ENCODE measurements around the gene LRRC1.

Gene LRRC1

DNA sequence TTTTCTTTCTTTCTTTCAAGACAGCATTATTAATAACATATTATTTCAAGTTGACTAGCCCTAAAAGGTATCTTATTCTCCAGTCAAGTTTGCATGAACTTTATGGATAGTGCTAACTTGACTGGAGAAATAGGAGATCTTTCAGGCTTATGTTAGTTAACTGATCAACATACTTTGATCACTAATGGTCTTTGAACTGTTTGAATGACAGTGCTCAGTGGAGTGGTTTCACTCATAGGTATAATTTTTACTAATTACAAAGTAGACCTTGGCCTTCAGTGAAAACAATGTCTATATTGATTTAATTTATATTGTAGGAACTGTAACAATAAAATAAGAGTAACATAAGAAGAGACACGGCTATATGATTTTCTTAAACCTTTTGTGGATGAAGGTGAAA, 8.0 kb upstream of the LRRC1 start:
- H3K27ac ChIP-seq, result no peak overlapping the region
- TF ChIP-seq FOXP2 (optimal IDR thresholded peaks at IDR 0.05; ENCODE audit: control extremely low read depth, extremely low read length, insufficient read depth), result no peak
- H3K4me3 ChIP-seq, result no peak overlapping the region
- H3K9me3 ChIP-seq (ENCODE audit: low read depth, low read length), result peaks cover 9% of the 10 kb centered on the region; the same call in 1 of the 2 replicates
- no peaks in the 10 kb centered on the region for H3K36me3 ChIP-seq (ENCODE audit: insufficient read depth, low read length)
- H3K9ac ChIP-seq (ENCODE audit: insufficient read length), result no peak overlapping the region
- DNase-seq (ENCODE audit: low read depth, low spot score), result no peak

- Histone ChIP-seq H3K4me3 (no peak overlapping the region), H3K27ac (no peak overlapping the region), H3K9me3 (ENCODE audit: low read depth, low read length) (peaks cover 9% of the 10 kb centered on the region; the same call in 1 of the 2 replicates), H3K36me3 (ENCODE audit: insufficient read depth, low read length) (no peaks in the 10 kb centered on the region), H3K9ac (ENCODE audit: insufficient read length) (no peak overlapping the region)
- DNase-seq (ENCODE audit: low read depth, low spot score), result no peak
- TF ChIP-seq FOXP2 (optimal IDR thresholded peaks at IDR 0.05; ENCODE audit: control extremely low read depth, extremely low read length, insufficient read depth) (no peak), EZH2 (IDR thresholded peaks at IDR 0.05) (no peak), POLR2AphosphoS5 (IDR thresholded peaks at IDR 0.05; ENCODE audit: borderline replicate concordance, low read depth, low read length) (no peak)
Measured at GRCh38 chr6:53790886-53791285, 3.9 kb upstream of the LRRC1 start.

DNA sequence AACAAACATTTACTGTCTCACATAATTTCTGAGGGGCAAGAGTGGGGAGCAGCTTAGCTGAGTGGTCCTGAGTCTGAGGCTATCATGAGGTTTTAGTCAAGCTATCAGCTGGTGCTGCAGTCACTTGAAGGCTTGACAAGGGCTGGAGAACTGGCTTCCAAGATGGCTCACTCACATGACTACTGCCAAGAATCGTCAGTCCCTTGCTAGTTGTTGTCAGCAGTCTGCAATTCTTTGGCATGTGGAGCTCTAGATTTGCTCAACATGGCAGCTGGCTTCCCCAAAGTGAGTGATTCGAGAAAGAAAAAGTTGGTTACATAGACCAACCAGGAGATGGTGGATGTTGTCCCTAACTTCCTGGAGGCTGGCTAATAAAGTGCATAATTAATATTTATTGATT, 2.8 kb upstream of the LRRC1 start:
- no peaks in the 10 kb centered on the region for H3K36me3 ChIP-seq (ENCODE audit: insufficient read depth, low read length)
- H3K4me3 ChIP-seq, result no peak overlapping the region
- H3K27ac ChIP-seq, result no peak overlapping the region
- H3K9me3 ChIP-seq (ENCODE audit: low read depth, low read length), result peaks cover 9% of the 10 kb centered on the region; the same call in 1 of the 2 replicates
- no peak overlapping the region for H3K9ac ChIP-seq (ENCODE audit: insufficient read length)
- TF ChIP-seq POLR2AphosphoS5 (IDR thresholded peaks at IDR 0.05; ENCODE audit: borderline replicate concordance, low read depth, low read length) (no peak), EZH2 (IDR thresholded peaks at IDR 0.05) (no peak), FOXP2 (optimal IDR thresholded peaks at IDR 0.05; ENCODE audit: control extremely low read depth, extremely low read length, insufficient read depth) (no peak)
- no peak for DNase-seq (ENCODE audit: low read depth, low spot score)

- Histone ChIP-seq H3K27ac (no peak overlapping the region), H3K9ac (ENCODE audit: insufficient read length) (peak overlapping the region; percentile 71), H3K4me3 (peak overlapping the region; percentile 92), H3K9me3 (ENCODE audit: low read depth, low read length) (peaks cover 6% of the 10 kb centered on the region; the same call in 1 of the 2 replicates), H3K36me3 (ENCODE audit: insufficient read depth, low read length) (no peaks in the 10 kb centered on the region)
- DNase-seq (ENCODE audit: low read depth, low spot score), result no peak
- TF ChIP-seq FOXP2 (optimal IDR thresholded peaks at IDR 0.05; ENCODE audit: control extremely low read depth, extremely low read length, insufficient read depth) (no peak), EZH2 (IDR thresholded peaks at IDR 0.05) (no peak), POLR2AphosphoS5 (IDR thresholded peaks at IDR 0.05; ENCODE audit: borderline replicate concordance, low read depth, low read length) (no peak)
Measured at GRCh38 chr6:53792973-53793317, 1.9 kb upstream of the LRRC1 start.

- peaks cover 4% of the 10 kb centered on the region; the same call in 1 of the 2 replicates for H3K9me3 ChIP-seq (ENCODE audit: low read depth, low read length)
Measured at GRCh38 chr6:53793318-53794136, 1.3 kb upstream of the LRRC1 start.

DNA sequence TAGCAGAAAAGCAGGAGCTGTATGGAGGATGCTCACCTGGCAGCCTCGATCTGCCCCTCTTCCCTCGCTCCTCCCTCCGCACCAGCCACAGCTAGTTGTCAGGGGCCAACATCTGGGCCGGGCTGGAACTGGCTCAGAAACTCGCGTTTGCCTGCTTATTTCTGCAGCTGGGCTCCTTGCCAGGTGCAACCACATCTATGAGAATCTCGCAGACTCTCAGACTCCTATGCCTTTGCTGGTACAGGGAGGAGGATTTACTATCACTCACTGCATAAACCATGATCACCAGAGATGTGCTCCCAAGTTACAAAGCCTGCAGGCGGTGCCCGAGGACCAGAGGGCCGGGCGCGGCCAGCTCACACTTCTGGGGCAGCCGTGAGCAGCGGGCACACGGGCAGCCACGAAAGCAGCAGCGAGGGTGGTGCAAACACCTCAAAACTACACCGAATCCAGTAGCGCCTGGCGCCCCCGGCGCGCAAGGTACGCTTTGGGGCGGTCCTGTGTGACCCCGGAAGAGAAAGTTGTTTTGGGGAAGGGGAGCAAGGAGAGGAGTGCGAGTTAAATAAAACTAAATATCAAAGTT, 577 bp upstream of the LRRC1 start:
- no peaks in the 10 kb centered on the region for H3K9me3 ChIP-seq (ENCODE audit: low read depth, low read length)
- no peaks in the 10 kb centered on the region for H3K36me3 ChIP-seq (ENCODE audit: insufficient read depth, low read length)
- no peak for DNase-seq (ENCODE audit: low read depth, low spot score)
- TF ChIP-seq EZH2 (IDR thresholded peaks at IDR 0.05) (no peak), FOXP2 (optimal IDR thresholded peaks at IDR 0.05; ENCODE audit: control extremely low read depth, extremely low read length, insufficient read depth) (no peak), POLR2AphosphoS5 (IDR thresholded peaks at IDR 0.05; ENCODE audit: borderline replicate concordance, low read depth, low read length) (no peak)
- H3K9ac ChIP-seq (ENCODE audit: insufficient read length), result peak overlapping the region; percentile 71
- no peak overlapping the region for H3K27ac ChIP-seq
- H3K4me3 ChIP-seq, result peak overlapping the region; percentile 92

More at GRCh38 chr6:53793318-53794136, 1.3 kb upstream of the LRRC1 start:
- peak; percentile 22 for DNase-seq (ENCODE audit: low read depth, low spot score)
- H3K36me3 ChIP-seq (ENCODE audit: insufficient read depth, low read length), result no peaks in the 10 kb centered on the region
- TF ChIP-seq POLR2AphosphoS5 (IDR thresholded peaks at IDR 0.05; ENCODE audit: borderline replicate concordance, low read depth, low read length), result peak; percentile 86
- no peak for TF ChIP-seq EZH2 (IDR thresholded peaks at IDR 0.05)
- H3K4me3 ChIP-seq, result peak overlapping the region; percentile 92
- H3K9ac ChIP-seq (ENCODE audit: insufficient read length), result peak overlapping the region; percentile 71
- no peak overlapping the region for H3K27ac ChIP-seq

DNA sequence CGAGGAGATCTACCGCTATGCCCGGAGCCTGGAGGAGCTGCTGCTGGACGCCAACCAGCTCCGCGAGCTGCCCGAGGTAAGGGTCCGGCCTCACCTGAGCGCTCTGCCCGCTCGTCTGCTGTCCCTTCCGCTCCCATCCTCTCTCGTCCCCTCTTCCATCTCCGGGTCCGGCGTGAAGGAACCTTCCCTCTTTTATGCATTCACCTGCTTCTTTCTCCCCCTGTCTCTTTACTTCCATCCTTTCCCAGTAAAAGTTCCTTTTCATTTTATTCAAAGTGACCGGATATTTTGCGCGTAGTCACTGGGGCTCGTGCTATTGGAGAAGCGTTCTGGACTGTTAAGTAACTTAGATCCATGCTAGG, 516 bp downstream of the LRRC1 start:
- DNase-seq (ENCODE audit: low read depth, low spot score), result no peak
- peak overlapping the region; percentile 92 for H3K4me3 ChIP-seq
- H3K9ac ChIP-seq (ENCODE audit: insufficient read length), result peak overlapping the region; percentile 67
- TF ChIP-seq FOXP2 (optimal IDR thresholded peaks at IDR 0.05; ENCODE audit: control extremely low read depth, extremely low read length, insufficient read depth), result no peak
- no peak for TF ChIP-seq EZH2 (IDR thresholded peaks at IDR 0.05)
- no peak for TF ChIP-seq POLR2AphosphoS5 (IDR thresholded peaks at IDR 0.05; ENCODE audit: borderline replicate concordance, low read depth, low read length)
- no peaks in the 10 kb centered on the region for H3K9me3 ChIP-seq (ENCODE audit: low read depth, low read length)
- H3K27ac ChIP-seq, result no peak overlapping the region
- H3K36me3 ChIP-seq (ENCODE audit: insufficient read depth, low read length), result no peaks in the 10 kb centered on the region

DNA sequence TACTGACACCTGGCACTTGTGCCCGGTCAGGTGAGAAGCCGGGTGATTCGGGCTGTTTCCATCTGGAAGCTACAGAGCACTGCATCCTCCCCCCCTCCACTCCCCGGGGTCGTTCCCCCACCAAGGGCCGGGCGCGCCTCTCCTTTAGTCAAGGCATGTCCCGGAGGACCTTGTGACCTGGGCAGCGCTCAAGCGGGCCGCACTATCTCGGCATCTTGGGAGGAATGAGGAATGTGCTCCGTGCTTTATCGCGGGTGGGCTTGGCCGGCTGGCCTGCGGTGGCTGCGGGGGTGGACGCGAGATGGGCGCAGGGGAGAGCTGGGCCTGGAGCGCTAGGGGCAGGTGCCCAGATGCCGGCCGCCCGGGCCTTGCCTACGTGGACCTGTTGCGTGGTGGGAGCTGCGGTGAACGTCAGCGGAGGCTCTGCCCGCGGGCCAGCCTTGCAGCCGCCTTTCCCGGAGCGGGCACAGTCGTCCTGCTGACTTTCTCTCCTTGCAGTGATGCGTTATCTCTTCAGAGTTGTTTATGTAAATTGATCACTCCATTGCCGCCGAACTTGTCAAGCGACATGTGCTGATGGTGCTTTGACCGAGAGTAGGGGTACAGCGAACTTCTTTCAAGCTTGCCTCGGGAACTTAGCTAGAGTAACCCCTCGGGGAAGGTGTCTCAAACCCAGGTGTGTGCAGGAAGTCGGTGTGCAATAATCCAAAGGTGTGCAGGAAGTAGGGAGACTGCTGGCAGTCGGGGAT, 1.1 kb downstream of the LRRC1 start:
- no peak overlapping the region for H3K27ac ChIP-seq

More for the DNA sequence above, 1.1 kb downstream of the LRRC1 start:
- peak overlapping the region; percentile 92 for H3K4me3 ChIP-seq
- TF ChIP-seq FOXP2 (optimal IDR thresholded peaks at IDR 0.05; ENCODE audit: control extremely low read depth, extremely low read length, insufficient read depth) (no peak), EZH2 (IDR thresholded peaks at IDR 0.05) (no peak), POLR2AphosphoS5 (IDR thresholded peaks at IDR 0.05; ENCODE audit: borderline replicate concordance, low read depth, low read length) (no peak)
- no peak for DNase-seq (ENCODE audit: low read depth, low spot score)
- H3K36me3 ChIP-seq (ENCODE audit: insufficient read depth, low read length), result no peaks in the 10 kb centered on the region
- no peaks in the 10 kb centered on the region for H3K9me3 ChIP-seq (ENCODE audit: low read depth, low read length)
- peak overlapping the region; percentile 67 for H3K9ac ChIP-seq (ENCODE audit: insufficient read length)

All from SK-N-MC (cell line).